H54 (cell line): Measurements from ENCODE around the gene SLC7A8.

Experiments used
- DNase-seq: peaks from one replicate; pipeline ENCODE4 v3.0.0; 2011; ENCODE audit warnings: low spot score, mixed read lengths; ENCODE audit not compliant: insufficient read length
- FAIRE-seq: peaks from 3 replicates; lab custom pipeline; 2011; peaks lifted over from hg19 to GRCh38; lab: Jason Lieb, UNC
- POLR2A ChIP-seq: IDR thresholded peaks from 2 replicates; pipeline ENCODE4 v1.6.1; 2011; ENCODE audit warnings: low read depth, mild to moderate bottlenecking, low read length

Gene SLC7A8

DNA sequence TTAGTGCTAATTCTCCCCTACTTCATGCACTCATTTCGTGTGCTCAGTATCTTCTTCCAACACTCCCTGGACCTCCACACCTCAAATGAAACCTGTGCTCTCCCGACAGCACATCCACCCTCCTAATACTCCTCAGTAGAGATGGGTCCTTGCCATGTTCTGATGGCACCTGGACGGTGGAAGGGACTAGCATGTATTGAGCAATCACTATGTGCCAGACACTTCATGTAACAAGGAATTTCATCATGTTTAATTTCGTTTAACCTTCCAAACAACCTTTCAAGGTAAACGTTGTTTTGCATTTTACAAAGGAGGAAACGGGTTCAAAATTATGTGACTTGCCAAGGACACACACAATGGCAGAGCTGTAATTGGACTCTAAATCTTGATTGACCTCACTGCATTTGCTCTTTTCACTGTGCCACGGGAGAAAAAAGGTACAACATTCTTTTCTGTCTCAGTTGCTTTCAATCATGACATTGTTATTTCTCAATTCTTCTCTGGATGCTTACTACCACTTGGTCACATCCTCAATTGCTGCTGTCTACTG is 12.2 kb upstream of the SLC7A8 start:
- DNase-seq (no peak), FAIRE-seq (no peak)
- no peak for TF ChIP-seq POLR2A

- FAIRE-seq (no peak), DNase-seq (no peak)
- TF ChIP-seq POLR2A = no peak
Measured at GRCh38 chr14:23193432-23193831, 10.0 kb upstream of the SLC7A8 start.

DNA sequence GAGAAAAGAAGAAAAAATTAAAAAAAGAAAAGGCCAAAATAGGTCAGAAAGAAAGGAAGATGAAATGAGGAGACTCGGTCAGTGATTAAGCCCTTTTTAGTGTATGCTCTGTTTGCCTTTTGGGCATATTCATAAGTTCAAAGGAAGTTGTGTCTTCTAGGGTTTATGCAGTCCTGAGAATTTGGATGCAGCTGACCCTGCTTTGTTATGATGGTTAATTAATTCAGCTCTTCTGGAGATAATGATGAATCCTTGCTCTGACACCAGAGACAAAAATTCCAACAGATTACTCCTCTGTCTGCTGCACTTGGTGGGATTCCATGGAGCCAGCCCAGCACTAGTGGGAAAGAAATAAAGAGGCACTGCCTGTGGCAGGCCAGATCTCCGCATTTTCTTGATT is 4.5 kb upstream of the SLC7A8 start:
- FAIRE-seq (no peak), DNase-seq (no peak)
- no peak for TF ChIP-seq POLR2A

DNA sequence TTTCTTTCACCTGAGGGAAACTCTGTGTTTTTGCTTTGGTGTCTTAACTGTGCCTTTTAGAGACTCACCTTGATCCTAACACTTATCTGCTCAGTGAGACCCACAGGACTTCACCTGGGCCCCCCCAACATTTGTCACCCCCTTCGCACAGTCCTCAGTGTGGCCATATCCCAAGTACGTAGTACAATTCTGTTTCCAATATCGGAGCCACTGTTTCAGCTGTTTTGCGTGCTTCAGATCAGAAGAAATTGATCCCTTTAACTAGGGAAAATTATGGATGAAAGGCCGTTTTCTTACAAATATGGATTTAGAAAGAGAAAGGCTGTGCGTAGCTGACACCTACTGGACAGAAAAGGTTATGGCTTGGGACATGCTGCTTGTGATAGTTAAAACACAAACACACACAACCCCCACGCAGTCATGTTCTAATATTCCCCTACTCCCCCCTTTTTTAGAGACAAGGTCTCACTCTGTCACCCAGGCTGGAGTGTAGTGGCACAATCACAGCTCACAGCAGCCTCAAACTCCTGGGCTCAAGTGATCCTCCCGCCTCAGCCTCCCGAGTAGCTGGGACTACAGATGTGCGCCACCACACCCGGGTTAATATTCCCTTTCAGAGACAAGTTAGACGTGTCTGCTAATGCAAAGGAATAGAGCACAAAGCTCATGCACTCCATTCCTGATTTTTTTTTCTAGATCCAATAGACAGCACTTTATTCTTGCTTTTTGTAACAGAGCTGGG is 3.6 kb upstream of the SLC7A8 start:
- no peak for TF ChIP-seq POLR2A
- DNase-seq (peak; percentile 11), FAIRE-seq (no peak)

GRCh38 chr14:23185063-23185462 is 1.6 kb upstream of the SLC7A8 start:
- no peak for DNase-seq
- no peak for TF ChIP-seq POLR2A

DNA sequence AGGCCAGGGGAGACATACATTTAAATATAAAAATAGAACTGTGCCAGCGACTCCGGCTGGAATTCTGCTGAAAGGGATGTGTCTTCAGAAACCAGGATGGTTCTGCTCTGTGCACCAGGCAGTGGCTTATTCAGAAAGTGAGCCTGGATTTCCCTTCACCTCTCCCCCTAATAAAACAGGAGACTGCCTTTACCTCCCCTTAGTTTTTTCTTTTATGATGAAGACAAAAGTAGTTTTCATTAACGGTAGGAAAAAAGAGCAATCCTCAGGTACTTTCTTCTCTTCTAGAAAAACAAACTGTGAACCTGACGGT is 346 bp downstream of the SLC7A8 start:
- DNase-seq = no peak

More at GRCh38 chr14:23185063-23185462, 1.6 kb upstream of the SLC7A8 start:
- FAIRE-seq = no peak

GRCh38 chr14:23182372-23183157 is 895 bp downstream of the SLC7A8 start:
- FAIRE-seq = no peak
- no peak for TF ChIP-seq POLR2A
- DNase-seq = no peak

More for the DNA sequence above, 346 bp downstream of the SLC7A8 start:
- TF ChIP-seq POLR2A = no peak
- FAIRE-seq = no peak

- no peak for TF ChIP-seq POLR2A
- FAIRE-seq (no peak), DNase-seq (no peak)
Measured at GRCh38 chr14:23181946-23182345, 1.5 kb downstream of the SLC7A8 start.

- TF ChIP-seq POLR2A = no peak
- DNase-seq (no peak), FAIRE-seq (no peak)
Measured at GRCh38 chr14:23181453-23181852, 2.0 kb downstream of the SLC7A8 start.

GRCh38 chr14:23177181-23177580 is 6.3 kb downstream of the SLC7A8 start:
- FAIRE-seq (no peak), DNase-seq (no peak)
- no peak for TF ChIP-seq POLR2A

- no peak for FAIRE-seq
- DNase-seq = no peak
- TF ChIP-seq POLR2A = no peak
Measured at GRCh38 chr14:23175823-23176222, 7.6 kb downstream of the SLC7A8 start.

DNA sequence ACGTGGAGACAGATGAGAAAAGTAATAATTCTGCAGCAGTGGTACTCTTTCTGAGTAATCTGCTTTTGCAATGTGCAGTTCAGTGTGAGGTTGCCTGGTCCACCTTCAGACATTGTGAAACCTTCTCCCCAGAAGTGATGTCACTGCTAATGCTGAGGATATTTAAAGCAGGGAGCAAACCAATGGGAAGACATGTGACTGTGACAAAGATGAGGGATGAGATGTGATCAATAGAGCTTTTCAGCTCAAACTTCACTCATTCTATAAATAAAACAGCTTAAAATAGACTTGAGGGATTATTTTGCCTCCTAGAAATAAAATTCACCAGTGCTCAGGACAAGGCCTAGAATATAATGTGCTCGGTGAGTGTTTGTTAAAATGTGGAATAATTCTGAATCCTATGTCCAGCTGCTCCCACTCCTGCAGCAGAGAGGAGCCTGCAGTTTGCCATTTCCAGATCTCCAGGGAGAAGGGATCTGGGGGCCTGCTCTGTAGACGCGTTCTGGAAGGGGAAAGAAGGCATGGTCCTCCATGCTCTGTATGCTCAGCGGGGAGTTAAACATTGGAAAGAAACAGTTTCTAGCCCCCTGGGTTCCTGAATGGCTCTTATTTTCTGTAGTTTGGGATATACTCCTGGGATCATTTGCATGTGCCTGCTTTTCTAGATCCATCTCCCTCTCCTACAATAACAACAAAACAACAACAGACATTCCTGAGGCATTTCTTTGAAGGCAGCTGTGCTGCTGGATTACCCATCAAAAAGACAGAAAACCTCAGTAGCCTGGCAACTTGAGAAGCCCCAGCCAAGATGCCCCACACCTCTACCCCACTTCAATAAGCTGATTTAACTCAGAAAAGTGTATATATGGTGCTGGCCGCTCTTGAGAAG is 8.9 kb downstream of the SLC7A8 start:
- no peak for TF ChIP-seq POLR2A
- FAIRE-seq (no peak), DNase-seq (no peak)

GRCh38 chr14:23173796-23174195 is 9.7 kb downstream of the SLC7A8 start:
- no peak for DNase-seq

More at GRCh38 chr14:23173796-23174195, 9.7 kb downstream of the SLC7A8 start:
- no peak for TF ChIP-seq POLR2A
- no peak for FAIRE-seq
